Measurements from ENCODE around the gene PRAME. TPM values are rescaled to one million over a fixed set of nuclear protein-coding genes. Genes with fewer than 3 reads are reported as not detected.

The PRAME gene
- total and polyA plus RNA-seq, 2 experiments from 2014 or later, result not detected

DNA sequence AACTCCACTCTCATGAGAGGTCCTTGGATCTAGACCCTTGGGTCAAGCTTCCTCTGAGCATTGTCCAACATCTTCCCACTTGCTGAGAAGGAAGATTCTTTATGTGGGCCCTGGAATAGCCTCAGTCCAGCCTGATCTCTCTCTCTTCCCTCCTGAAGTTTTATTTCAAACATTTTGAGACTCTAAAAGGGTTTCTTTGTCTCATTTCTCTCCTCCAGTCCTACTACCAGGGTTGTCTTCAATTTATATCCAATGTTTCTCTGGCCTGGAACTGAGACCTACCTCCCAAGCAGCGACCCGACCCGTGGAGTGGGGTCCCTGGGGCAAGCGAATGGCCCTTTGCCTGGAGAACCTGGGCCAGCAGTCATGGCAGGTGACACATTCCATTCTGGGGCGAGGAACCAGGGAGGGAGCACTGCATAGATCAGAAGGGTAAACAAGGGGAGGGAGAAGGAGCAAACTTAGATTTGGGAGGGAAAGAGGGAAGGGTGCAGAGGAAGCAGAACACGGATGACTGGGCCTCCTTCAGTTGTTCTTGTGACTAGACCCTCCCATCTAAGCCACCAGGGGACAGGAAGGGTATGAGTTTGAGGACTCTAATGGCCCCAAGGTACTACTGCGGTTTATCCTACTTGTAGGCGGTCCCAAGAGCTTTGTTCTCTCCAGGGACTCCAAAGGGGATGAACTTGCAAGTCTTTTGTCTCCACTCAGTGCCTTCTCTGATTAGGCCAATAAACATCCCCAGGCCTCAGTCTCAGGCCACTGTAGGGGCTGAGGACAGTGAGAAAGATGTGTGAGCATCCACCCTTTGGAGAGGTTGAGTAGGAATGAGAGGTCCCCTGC, 14.2 kb upstream of the PRAME start (continued):
- TF ChIP-seq, protein P1, sequence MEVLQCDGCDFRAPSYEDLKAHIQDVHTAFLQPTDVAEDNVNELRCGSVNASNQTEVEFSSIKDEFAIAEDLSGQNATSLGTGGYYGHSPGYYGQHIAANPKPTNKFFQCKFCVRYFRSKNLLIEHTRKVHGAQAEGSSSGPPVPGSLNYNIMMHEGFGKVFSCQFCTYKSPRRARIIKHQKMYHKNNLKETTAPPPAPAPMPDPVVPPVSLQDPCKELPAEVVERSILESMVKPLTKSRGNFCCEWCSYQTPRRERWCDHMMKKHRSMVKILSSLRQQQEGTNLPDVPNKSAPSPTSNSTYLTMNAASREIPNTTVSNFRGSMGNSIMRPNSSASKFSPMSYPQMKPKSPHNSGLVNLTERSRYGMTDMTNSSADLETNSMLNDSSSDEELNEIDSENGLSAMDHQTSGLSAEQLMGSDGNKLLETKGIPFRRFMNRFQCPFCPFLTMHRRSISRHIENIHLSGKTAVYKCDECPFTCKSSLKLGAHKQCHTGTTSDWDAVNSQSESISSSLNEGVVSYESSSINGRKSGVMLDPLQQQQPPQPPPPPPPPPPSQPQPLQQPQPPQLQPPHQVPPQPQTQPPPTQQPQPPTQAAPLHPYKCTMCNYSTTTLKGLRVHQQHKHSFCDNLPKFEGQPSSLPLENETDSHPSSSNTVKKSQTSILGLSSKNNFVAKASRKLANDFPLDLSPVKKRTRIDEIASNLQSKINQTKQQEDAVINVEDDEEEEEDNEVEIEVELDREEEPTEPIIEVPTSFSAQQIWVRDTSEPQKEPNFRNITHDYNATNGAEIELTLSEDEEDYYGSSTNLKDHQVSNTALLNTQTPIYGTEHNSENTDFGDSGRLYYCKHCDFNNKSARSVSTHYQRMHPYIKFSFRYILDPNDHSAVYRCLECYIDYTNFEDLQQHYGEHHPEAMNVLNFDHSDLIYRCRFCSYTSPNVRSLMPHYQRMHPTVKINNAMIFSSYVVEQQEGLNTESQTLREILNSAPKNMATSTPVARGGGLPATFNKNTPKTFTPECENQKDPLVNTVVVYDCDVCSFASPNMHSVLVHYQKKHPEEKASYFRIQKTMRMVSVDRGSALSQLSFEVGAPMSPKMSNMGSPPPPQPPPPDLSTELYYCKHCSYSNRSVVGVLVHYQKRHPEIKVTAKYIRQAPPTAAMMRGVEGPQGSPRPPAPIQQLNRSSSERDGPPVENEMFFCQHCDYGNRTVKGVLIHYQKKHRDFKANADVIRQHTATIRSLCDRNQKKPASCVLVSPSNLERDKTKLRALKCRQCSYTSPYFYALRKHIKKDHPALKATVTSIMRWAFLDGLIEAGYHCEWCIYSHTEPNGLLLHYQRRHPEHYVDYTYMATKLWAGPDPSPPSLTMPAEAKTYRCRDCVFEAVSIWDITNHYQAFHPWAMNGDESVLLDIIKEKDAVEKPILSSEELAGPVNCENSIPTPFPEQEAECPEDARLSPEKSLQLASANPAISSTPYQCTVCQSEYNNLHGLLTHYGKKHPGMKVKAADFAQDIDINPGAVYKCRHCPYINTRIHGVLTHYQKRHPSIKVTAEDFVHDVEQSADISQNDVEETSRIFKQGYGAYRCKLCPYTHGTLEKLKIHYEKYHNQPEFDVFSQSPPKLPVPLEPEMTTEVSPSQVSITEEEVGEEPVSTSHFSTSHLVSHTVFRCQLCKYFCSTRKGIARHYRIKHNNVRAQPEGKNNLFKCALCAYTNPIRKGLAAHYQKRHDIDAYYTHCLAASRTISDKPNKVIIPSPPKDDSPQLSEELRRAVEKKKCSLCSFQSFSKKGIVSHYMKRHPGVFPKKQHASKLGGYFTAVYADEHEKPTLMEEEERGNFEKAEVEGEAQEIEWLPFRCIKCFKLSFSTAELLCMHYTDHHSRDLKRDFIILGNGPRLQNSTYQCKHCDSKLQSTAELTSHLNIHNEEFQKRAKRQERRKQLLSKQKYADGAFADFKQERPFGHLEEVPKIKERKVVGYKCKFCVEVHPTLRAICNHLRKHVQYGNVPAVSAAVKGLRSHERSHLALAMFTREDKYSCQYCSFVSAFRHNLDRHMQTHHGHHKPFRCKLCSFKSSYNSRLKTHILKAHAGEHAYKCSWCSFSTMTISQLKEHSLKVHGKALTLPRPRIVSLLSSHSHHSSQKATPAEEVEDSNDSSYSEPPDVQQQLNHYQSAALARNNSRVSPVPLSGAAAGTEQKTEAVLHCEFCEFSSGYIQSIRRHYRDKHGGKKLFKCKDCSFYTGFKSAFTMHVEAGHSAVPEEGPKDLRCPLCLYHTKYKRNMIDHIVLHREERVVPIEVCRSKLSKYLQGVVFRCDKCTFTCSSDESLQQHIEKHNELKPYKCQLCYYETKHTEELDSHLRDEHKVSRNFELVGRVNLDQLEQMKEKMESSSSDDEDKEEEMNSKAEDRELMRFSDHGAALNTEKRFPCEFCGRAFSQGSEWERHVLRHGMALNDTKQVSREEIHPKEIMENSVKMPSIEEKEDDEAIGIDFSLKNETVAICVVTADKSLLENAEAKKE (CRISPR knock-in tag; IDR thresholded peaks at IDR 0.05), result no peak
- TF ChIP-seq JUNB (IDR thresholded peaks at IDR 0.05; ENCODE audit: unreplicated experiment), result no peak

DNA sequence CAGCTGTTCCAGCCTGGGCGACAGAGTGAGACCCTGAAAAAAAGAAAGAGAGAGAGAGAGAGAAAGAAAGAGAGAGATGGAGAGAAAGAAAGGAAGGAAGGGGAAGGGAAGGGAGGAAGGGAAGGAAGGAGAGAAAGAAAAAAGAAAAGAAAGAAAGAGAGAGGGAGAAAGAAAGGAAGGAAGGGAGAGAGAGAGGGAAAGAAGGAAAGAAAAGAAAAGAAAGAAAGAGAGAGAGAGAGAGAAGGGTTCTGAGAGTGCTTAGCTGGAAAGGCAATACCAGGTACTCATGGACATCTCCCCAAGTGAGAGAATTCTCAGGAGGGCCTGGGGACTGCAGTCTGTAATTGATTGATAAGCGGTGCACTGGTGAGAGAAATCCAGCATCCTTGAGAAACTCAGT, 12.8 kb upstream of the PRAME start:
- ATAC-seq (no peak), DNase-seq (ENCODE audit: low spot score) (no peak)
- H3K4me1 Mint-ChIP-seq, result no peaks in the 10 kb centered on the region
- H3K36me3 Mint-ChIP-seq (ENCODE audit: low read depth), result no peaks in the 10 kb centered on the region; the same call in 2 of the 3 replicates
- Histone ChIP-seq H3K9me2 (ENCODE audit: insufficient read depth) (no peaks in the 10 kb centered on the region), H3K27me3 (ENCODE audit: insufficient read depth) (peaks cover 100% of the 10 kb centered on the region), H3K79me2 (replicated peaks; ENCODE audit: insufficient read depth) (no peaks in the 10 kb centered on the region), H3K4me1 (ENCODE audit: insufficient read depth) (no peaks in the 10 kb centered on the region), H3K4me2 (no peak overlapping the region), H3K4me3 (no peak overlapping the region), H3K36me3 (ENCODE audit: insufficient read depth) (no peaks in the 10 kb centered on the region), H3F3A (replicated peaks; ENCODE audit: low read depth) (no peaks in the 10 kb centered on the region), H3K27ac (ENCODE audit: low read depth) (no peak overlapping the region), H2AFZ (no peak overlapping the region), H4K20me1 (replicated peaks; ENCODE audit: insufficient read depth) (peaks cover 6% of the 10 kb centered on the region; the same call in 1 of the 2 replicates)
- H3K9me3 Mint-ChIP-seq, result no peaks in the 10 kb centered on the region
- peaks cover 93% of the 10 kb centered on the region for H3K27me3 Mint-ChIP-seq (ENCODE audit: insufficient read depth, low read depth, poor library complexity)
- no peak overlapping the region for H3K27ac Mint-ChIP-seq
- no peak overlapping the region for H3K4me3 Mint-ChIP-seq
- TF ChIP-seq JUNB (IDR thresholded peaks at IDR 0.05; ENCODE audit: unreplicated experiment) (no peak), ZNF331 (CRISPR knock-in tag; IDR thresholded peaks at IDR 0.05; ENCODE audit: low read depth) (no peak), EZH2phosphoT487 (IDR thresholded peaks at IDR 0.05; ENCODE audit: unreplicated experiment) (no peak)
- TF ChIP-seq, protein P2, sequence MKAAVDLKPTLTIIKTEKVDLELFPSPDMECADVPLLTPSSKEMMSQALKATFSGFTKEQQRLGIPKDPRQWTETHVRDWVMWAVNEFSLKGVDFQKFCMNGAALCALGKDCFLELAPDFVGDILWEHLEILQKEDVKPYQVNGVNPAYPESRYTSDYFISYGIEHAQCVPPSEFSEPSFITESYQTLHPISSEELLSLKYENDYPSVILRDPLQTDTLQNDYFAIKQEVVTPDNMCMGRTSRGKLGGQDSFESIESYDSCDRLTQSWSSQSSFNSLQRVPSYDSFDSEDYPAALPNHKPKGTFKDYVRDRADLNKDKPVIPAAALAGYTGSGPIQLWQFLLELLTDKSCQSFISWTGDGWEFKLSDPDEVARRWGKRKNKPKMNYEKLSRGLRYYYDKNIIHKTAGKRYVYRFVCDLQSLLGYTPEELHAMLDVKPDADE (IDR thresholded peaks at IDR 0.05), result no peak
- TF ChIP-seq, protein P1 (CRISPR knock-in tag; IDR thresholded peaks at IDR 0.05), result no peak
